ENCODE data around the gene SLC25A26.
A peak's percentile ranks its signal among the peaks of the same experiment; 100 is the strongest.

Gene SLC25A26

DNA sequence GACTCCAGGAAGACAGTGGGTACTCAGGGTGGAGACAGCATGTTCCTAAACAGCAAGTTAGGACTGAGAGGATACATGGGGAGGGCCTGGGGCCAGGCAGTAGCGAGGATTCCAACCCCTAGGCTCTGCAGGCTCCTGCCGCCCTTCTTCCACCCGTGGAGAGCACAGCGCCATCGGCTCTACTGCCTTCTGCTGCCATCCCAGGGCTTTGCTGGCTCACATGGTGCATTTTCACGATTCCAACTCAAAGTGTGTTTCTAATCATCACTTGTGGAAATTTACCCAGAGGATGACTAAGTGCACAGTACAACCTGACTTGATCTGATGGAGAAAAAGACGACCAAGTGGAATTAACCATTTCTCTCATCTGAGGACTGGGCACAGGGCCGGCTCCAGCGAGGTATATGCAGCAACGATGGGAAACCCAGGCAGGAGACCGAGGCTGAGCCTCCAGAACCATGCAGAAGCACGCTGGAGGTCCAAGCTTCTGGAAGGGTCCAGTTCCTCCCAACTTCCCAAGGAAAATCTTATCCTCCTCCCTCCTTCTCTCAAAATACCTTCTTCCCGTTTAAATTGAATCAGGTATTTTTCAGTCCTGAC is 175.5 kb downstream of the SLC25A26 start:
- no peak for DNase-seq (ENCODE audit: low spot score)

- no peak for DNase-seq (ENCODE audit: low spot score)
Measured at GRCh38 chr3:66396888-66397287, 176.1 kb downstream of the SLC25A26 start.

DNA sequence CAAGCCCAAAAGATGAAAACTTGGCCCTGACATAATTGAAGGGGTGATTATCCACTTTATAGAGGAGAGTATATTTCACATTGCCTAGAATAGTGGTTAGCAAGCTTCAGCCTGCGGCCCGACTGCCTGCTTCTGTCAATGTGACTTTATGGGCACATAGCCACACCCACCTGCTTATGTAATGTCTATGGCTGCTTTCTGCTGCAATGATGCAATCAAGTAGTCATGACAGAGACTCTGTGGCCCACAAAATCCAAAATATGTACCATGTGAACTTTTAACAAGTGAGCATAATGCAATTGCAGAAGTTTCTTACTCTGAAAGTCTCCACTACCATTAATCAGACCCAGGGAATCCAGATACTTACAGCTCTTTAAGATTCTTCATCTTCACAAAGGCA is 176.9 kb downstream of the SLC25A26 start:
- no peak for DNase-seq (ENCODE audit: low spot score)

DNA sequence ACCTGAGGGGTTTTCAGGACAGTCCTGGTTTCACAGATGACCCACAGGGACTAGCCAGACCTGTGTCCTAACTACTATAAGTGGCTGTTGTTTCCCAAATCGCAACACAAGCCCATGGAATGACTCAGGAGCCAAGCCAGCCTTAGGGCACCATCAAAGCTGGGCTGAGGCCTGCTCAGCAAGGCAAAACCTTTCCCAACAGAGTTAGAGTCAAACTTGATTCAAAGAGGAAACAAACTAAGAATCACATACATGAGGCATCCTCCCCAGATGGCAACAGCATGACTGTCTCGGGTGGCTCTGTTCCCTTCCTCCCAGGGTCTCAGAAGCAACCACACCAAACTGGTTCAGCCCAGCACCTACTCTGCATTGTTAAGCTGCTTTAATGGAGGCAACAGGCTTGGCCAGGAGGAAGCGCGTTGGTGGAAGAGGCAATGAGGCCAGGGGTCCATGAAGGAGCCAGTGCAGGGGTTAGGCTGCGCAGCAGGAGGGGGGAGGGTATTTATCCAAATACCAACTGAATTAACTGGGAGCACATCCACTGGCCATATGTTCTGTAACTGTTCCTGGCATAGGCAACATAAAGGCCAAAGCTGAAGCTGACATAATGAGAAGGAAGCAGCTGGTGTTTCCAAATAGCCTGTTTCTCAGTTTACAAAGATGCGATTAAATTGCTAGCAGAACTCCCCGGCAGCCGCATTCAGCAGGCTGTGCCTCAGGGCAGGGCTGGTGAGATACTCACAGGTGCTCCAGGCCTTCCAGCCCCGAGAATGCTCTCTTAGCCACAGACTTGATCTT is 177.6 kb downstream of the SLC25A26 start:
- no peak for DNase-seq (ENCODE audit: low spot score)

DNA sequence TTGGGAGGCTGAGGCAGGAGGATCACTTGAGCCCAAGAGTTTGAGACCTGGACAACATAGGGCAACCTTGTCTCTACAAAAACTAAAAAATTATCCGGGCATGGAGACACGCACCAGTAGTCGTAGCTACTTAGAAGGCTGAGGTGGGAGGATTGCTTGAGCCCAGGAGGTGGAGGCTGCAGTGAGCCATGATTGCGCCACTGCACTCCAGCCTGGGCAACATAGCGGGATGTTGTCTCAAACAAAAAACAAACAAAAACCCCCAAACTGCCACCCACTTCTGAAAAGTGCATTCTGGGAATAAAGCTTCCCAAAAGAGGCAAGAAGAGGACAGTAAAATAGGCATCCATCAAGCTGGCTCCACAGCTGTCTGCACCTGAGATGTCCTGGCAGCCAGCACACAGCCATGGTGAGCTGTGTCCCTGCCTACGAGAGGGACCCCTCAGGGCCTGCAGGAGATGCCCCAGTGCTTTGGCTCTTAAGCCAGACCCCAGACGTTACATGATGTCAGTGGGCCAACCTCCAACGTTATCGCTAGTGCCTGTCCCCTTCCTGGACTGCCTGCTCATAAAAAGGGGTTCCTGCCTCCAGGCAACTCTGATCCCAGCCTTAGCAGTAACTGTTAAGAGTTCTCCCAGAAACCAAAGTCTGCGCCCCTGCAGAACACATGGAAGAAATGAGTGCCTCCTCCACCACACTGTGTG is 178.9 kb downstream of the SLC25A26 start:
- DNase-seq (ENCODE audit: low spot score), result no peak

GRCh38 chr3:66400411-66401156 is 179.8 kb downstream of the SLC25A26 start:
- DNase-seq (ENCODE audit: low spot score), result no peak

DNA sequence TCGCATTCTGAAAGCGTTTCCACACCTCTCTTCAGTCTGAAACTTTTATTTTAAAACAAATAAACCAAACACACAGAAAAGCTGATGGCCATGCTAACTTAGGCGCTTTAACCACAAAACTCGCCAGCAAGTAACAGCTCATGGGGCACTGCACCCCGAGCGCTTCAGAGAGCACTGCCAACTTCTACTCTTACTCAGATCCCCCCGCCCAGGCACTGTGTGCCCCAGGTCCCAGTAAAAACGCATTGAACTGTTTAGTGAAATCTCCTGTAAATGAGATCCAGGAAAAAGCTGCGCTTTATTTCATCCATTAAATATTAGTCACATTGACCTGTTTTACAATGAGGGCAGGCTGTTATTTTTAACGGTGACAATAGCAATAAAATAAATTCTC is 180.4 kb downstream of the SLC25A26 start:
- no peak for DNase-seq (ENCODE audit: low spot score)

DNA sequence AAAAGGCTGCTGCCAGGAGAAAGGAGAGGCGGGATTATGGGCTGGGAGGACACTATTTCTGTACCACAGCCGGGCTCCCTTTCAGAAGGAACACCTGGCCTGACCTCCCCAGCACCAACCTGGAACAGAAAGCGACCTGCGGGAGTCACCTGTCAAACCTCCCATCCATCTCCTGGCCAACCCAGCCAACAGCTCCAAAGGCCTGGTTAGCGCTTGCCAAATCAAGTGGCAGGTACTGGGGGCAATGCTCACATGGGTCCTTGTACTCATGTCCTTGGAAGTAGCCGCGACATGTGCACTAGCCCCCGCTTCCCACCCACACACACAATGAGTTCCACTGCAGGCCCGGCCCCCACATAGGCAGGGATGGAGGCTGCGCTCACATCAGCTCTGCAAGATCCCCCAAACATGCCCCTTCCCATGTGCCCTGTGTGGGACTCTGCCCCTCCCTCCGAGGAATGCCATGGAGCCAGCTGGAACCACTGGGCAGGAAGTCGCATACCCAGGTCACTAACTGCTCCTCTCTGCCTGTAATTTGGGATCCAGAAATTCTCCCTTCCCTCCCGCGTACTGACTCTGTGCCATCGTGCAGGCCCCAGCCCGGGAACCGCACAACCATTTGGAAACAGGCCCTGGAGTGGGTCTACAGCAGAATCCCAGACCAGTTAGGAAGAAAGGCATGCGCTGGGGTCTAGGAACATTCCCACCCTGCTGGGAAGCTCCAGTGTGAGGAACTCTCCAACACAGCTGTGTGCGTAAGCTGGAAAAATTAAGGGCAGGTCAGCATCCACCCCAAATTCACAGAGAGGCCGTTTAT is 181.1 kb downstream of the SLC25A26 start:
- DNase-seq (ENCODE audit: low spot score), result no peak

GRCh38 chr3:66402596-66403290 is 181.9 kb downstream of the SLC25A26 start:
- peak; percentile 68 for DNase-seq (ENCODE audit: low spot score)

- peak; percentile 57 for DNase-seq (ENCODE audit: low spot score)
Measured at GRCh38 chr3:66403323-66403990, 182.7 kb downstream of the SLC25A26 start.

DNA sequence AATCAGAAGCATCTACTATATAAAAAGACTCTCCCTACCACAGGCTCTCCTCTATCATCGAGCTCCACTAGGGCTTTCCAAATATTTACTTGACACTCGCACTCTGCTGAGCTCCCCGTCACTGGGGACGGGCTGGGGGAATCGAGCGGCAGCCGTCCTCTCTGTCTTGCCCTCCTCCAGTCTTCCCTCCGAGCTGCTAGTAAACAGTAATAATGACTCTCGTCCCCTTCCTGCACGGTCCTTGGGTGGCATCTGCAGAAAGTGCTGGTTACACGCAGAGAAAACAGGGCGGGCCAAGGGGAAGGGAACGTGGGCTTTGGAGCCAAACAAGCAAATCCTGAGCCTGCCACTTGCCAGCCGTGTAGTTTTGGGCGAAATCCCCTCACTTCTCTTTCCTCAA is 183.4 kb downstream of the SLC25A26 start:
- no peak for DNase-seq (ENCODE audit: low spot score)

DNA sequence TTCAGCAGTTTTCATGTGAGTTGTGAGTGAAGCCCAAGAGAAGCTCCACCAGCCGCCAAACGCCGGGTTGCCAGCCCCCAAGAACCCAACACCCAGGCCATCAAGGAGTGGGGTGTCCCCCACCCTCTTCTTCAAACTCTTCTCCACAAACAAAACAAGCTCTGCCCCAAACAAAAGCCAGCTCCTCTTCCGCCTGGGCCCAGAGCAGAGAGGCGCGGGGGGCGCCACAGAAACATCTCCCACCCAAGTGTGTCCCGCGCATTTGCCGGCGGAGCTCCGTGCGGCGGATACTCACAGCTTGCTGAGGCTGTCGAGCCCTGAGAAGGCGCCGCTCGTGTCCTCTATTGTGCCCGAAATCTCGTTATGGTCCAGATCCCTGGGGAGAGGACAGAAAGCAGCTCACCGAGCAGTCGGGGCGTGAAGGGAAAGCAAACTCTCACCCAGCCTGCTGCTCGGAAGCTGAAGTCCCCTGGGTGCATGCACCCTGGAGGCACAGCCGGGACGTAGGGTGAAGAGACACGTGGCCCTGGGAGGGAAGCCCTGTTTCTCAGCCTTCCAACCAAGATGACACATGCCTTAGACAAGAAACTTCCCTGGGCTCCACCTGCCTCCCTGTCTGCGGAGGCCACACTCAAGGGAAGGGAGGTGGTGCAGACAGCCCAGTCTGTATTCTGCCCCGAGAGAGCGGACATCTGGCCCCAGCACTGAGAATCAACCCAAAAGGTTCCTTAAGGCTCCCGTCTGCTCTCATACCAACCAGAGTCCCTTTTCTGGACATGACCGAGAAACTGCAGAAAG is 184.3 kb downstream of the SLC25A26 start:
- DNase-seq (ENCODE audit: low spot score), result no peak

DNA sequence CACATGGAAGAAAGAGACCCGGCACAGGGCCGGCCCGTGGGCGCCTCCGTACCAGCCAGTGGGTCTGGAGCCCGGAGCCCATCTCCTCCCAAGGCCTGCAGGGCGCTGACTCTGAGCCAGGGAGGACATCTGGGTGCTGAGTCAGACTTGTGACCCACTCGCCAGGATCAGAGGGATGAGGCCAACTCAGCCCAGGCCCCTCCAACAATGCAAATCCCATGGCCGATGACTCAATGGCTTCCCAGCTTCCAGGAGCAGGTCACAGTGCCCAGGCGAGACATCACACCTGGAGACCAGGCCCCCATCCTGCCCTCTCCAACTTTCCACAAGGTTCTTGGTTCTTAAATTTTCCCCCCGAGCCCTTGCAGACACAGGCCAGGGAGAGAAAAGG is 184.9 kb downstream of the SLC25A26 start:
- peak; percentile 71 for DNase-seq (ENCODE audit: low spot score)

DNA sequence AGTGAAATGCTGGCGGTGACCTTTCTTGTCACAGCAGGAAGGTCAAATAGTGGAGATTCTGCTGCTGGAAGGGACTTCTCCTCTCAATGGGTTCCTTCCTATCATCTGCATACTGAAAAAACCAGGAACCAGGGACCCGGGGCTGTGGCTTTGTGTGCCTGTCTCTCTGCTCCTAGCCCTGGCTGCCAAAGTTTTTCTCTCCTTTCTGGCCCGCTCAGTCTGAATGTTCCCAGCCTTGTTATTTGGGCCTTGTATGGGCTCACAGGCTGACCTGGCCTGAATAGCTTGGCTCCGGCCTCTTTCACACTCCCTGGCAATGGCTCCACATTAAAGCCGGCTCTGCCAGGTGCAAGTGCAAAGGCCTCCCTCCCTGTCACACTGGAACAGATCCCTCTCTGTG is 185.4 kb downstream of the SLC25A26 start:
- DNase-seq (ENCODE audit: low spot score), result no peak

- DNase-seq (ENCODE audit: low spot score), result no peak
Measured at GRCh38 chr3:66406831-66407610, 186.2 kb downstream of the SLC25A26 start.

- peak; percentile 83 for DNase-seq (ENCODE audit: low spot score)
Measured at GRCh38 chr3:66407611-66408218, 186.9 kb downstream of the SLC25A26 start.

GRCh38 chr3:66409771-66410754 is 189.3 kb downstream of the SLC25A26 start:
- no peak for DNase-seq (ENCODE audit: low spot score)
